Spinal cord (tissue), 10 donors: ENCODE data around the gene RGCC. TPM values are rescaled to one million over a fixed set of nuclear protein-coding genes. Genes with fewer than 3 reads are reported as not detected.
A peak's percentile ranks its signal among the peaks of the same experiment; 100 is the strongest.

Source experiments
- DNase-seq, 6 donors: peaks; one replicate each; pipeline versions ENCODE4 v3.0.0 to v3.0.0-alpha.2; 2013 to 2015; ENCODE audit warnings: low spot score in 6 of 6, low read depth in 4 of 6
- H3K27ac ChIP-seq: one replicate; pipeline ENCODE4 v1.5.1; 2013; ENCODE audit warnings: low read depth, low read length, control low read depth
- H3K27me3 ChIP-seq: one replicate; pipeline ENCODE4 v1.6.1; 2013; ENCODE audit warnings: low read length; ENCODE audit not compliant: control insufficient read depth, insufficient read depth
- H3K36me3 ChIP-seq: one replicate; pipeline ENCODE4 v1.6.1; 2013; ENCODE audit warnings: low read length; ENCODE audit not compliant: control insufficient read depth, insufficient read depth
- H3K4me1 ChIP-seq: one replicate; pipeline ENCODE4 v1.6.1; 2013; ENCODE audit warnings: low read length; ENCODE audit not compliant: control insufficient read depth, insufficient read depth
- H3K4me3 ChIP-seq: one replicate; pipeline ENCODE4 v1.5.1; 2013; ENCODE audit warnings: low read depth, low read length, control low read depth
- H3K9me3 ChIP-seq: one replicate; pipeline ENCODE4 v1.6.1; 2013; ENCODE audit warnings: low read length; ENCODE audit not compliant: control insufficient read depth, insufficient read depth
- WGBS: methylation state at CpG from one replicate; pipeline ENCODE4 v1.1.5; 2013; ENCODE audit warnings: missing lambda C conversion rate; ENCODE audit not compliant: insufficient coverage; 5-methylcytosine and 5-hydroxymethylcytosine counted together
- long read RNA-seq, 4 donors: transcript quantifications; one replicate each; lab custom pipeline, GENCODE V29; 2026
- polyA plus RNA-seq, 2 donors: library from polyadenylated mRNA; unstranded; fragments of 120-200 nt; gene quantifications; one replicate each; pipeline ENCODE4 v1.2.1, GENCODE V29; 2013; ENCODE audit not compliant: insufficient read length in 2 of 2
- total RNA-seq, 2 donors: library from RNA; depleted of rRNA in 1 of 2; stranded (reverse); fragments of 120-200 nt in 1 of 2; fragments of >200 nt in 1 of 2; gene quantifications; one replicate each; pipeline versions ENCODE4 v1.2.3 to v1.2.4, GENCODE V29; 2013 to 2014
- donor health status: healthy.

The RGCC gene, protein sequence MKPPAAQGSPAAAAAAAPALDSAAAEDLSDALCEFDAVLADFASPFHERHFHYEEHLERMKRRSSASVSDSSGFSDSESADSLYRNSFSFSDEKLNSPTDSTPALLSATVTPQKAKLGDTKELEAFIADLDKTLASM
- 10 to 100 TPM; 56.3 to 86.3 TPM for total RNA-seq
- polyA plus RNA-seq = 10 to 100 TPM; 59.3 to 66.6 TPM
- long read RNA-seq, donor 1, transcript RGCC-201 (5 exons, 960 nt) = major isoform, 92 of 101 reads
- long read RNA-seq, donor 1, partial matches to known transcripts = 9 of 101 reads
- long read RNA-seq, donor 1, other reads (novel, unspliced or antisense) = 0 of 101 reads
- long read RNA-seq, donor 2, transcript RGCC-201 (5 exons, 960 nt) = major isoform, 31 of 31 reads
- long read RNA-seq, donor 2, partial matches to known transcripts = 0 of 31 reads
- long read RNA-seq, donor 2, other reads (novel, unspliced or antisense) = 0 of 31 reads
- long read RNA-seq, donor 3, transcript RGCC-201 (5 exons, 960 nt) = major isoform, 19 of 19 reads
- long read RNA-seq, donor 3, partial matches to known transcripts = 0 of 19 reads
- long read RNA-seq, donor 3, other reads (novel, unspliced or antisense) = 0 of 19 reads
- long read RNA-seq, donor 4, transcript RGCC-201 (5 exons, 960 nt) = major isoform, 120 of 169 reads
- long read RNA-seq, donor 4, partial matches to known transcripts = 49 of 169 reads
- long read RNA-seq, donor 4, other reads (novel, unspliced or antisense) = 0 of 169 reads

- peak within 1 kb of the TSS; percentile 79 for H3K4me3 ChIP-seq
- peak in 3 of 6 donors; percentile 56 to 86 (median 68) for DNase-seq
- peaks cover 19% of the 10 kb centered on the region for H3K27me3 ChIP-seq
- H3K4me1 ChIP-seq = peaks cover 20% of the 10 kb centered on the region
- 2% methylated on average over 92 of the region's 92 CpGs for WGBS
- no peaks in the 10 kb centered on the region for H3K36me3 ChIP-seq
- peak within 1 kb of the TSS; percentile 83 for H3K27ac ChIP-seq
- no peaks in the 10 kb centered on the region for H3K9me3 ChIP-seq
Observed at GRCh38 chr13:41456768-41457588, at the start of gene RGCC. TSS of gene RGCC (plus strand) at chr13:41457550. CDS start at chr13:41457708, 158 bp downstream.

DNA sequence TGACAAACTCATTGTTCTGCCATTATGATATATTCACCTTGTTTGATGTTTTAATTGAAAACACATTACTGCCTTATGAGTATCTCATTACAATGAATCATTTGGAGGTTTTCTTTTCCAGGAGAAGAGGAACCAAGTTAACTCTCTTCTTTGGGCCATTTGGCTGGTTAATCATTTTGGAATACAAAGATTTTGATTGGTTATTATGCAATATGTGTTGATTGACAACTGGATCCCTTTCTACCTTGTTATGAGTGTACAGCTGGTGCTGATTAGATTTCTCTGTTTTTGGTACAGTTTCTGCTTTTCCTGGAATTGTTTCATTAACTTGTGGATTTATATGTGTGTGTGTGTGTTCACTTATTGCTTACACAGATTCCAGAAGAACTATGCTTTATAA is 49.2 kb upstream of the RGCC start:
- Histone ChIP-seq H3K4me3 (no peak overlapping the region), H3K4me1 (peaks cover 2% of the 10 kb centered on the region), H3K36me3 (no peaks in the 10 kb centered on the region), H3K9me3 (no peaks in the 10 kb centered on the region), H3K27me3 (no peaks in the 10 kb centered on the region), H3K27ac (no peak overlapping the region)
- no peak for DNase-seq

- H3K4me1 ChIP-seq = no peaks in the 10 kb centered on the region
- no peak for DNase-seq
- H3K9me3 ChIP-seq = no peaks in the 10 kb centered on the region
- H3K27me3 ChIP-seq = no peaks in the 10 kb centered on the region
- no peak overlapping the region for H3K27ac ChIP-seq
- no CpG with 5 or more reads among the region's 1 CpG for WGBS
- H3K4me3 ChIP-seq = no peak overlapping the region
- H3K36me3 ChIP-seq = no peaks in the 10 kb centered on the region
Observed at GRCh38 chr13:41408746-41409145, 48.6 kb upstream of the RGCC start.

DNA sequence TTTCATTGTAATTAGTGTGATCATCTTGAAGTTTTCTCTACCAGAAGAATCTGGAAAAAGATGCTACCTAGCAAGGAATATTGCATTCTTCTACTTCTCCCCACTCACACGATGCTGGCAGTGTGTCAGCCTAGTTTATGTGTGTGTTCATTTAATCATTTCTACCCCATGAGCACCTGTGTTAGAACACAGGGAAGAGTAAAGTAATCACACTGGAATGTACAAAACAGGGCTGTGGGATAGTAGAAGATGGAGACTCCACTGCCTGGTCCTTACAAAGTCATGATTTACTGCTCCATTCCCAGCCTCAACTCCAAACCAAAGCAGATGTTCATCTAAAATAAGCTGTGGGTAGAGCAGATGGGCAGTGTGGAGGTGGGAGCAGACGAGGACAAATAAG is 47.7 kb upstream of the RGCC start:
- no CpG with 5 or more reads among the region's 2 CpGs for WGBS
- H3K9me3 ChIP-seq = no peaks in the 10 kb centered on the region

DNA sequence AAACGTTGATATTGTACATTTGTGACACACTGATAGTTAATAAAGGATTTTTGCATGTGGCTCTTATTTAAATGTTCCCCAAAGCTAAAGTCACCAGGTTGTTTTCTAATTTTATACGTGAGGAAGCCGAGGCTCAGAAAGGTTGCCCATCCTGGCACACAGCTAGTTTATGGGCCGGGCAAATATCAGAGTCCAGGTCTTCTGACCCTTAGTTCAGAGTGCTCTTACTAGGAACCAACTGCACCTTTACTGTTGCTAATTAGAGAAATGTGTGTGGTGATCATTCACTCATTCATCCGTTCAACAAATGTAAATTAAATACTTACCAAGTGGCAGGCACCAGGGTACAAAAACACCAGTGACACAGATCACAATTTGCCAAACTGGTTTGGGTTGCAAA is 46.3 kb upstream of the RGCC start:
- DNase-seq = no peak
- Histone ChIP-seq H3K9me3 (no peaks in the 10 kb centered on the region), H3K36me3 (no peaks in the 10 kb centered on the region), H3K27me3 (no peaks in the 10 kb centered on the region), H3K27ac (no peak overlapping the region), H3K4me3 (no peak overlapping the region), H3K4me1 (no peaks in the 10 kb centered on the region)
- 85% methylated on average over 2 of the region's 5 CpGs for WGBS

More for the DNA sequence above, 47.7 kb upstream of the RGCC start:
- Histone ChIP-seq H3K4me3 (no peak overlapping the region), H3K27ac (no peak overlapping the region), H3K27me3 (no peaks in the 10 kb centered on the region), H3K36me3 (no peaks in the 10 kb centered on the region), H3K4me1 (no peaks in the 10 kb centered on the region)
- no peak for DNase-seq

DNA sequence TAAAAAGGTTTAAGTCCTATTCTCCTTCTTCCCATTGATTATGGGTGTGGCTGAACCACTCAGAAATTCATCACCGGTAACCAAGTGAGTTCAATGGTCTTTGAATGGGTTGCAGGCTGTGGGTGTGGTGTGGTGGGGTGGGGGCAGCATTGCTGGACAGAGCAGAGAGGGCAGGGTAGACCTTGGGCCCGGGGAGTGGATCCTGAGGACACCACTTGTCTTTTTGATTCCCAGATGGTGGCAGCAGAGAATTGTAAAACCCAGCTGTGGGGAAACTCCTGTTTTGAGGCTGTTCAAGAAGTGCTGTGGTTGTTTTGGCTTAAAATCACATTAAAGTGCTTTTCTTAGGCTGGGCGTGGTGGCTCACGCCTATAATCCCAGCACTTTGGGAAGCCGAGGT is 45.8 kb upstream of the RGCC start:
- Histone ChIP-seq H3K36me3 (no peaks in the 10 kb centered on the region), H3K27ac (no peak overlapping the region), H3K27me3 (no peaks in the 10 kb centered on the region), H3K4me3 (no peak overlapping the region), H3K9me3 (no peaks in the 10 kb centered on the region), H3K4me1 (no peaks in the 10 kb centered on the region)
- WGBS = 50% methylated on average over 3 of the region's 5 CpGs
- DNase-seq = peak in 5 of 6 donors; percentile 17 to 67 (median 31)

DNA sequence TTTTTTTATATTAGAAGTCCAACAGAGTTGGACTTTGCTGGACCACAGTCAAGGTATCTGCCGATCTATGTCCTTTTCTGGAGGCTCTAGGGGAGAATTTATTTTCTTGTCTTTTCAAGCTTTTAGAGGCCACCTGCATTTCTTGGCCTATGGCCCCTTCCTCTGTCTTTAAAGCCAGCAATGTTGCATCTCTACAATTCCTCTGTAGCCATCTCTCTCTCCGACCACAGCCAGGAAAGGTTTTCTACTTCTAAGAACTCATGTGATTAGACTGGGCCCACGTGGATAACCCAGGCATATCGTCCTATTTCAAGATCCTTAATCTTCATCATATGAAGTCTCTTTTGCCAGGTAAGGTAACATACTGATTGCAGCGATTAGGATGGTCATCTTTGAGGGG is 43.5 kb upstream of the RGCC start:
- no peak overlapping the region for H3K4me3 ChIP-seq
- no CpG with 5 or more reads among the region's 5 CpGs for WGBS
- H3K27me3 ChIP-seq = no peaks in the 10 kb centered on the region
- no peaks in the 10 kb centered on the region for H3K4me1 ChIP-seq
- DNase-seq = no peak
- H3K27ac ChIP-seq = no peak overlapping the region
- no peaks in the 10 kb centered on the region for H3K9me3 ChIP-seq
- no peaks in the 10 kb centered on the region for H3K36me3 ChIP-seq

DNA sequence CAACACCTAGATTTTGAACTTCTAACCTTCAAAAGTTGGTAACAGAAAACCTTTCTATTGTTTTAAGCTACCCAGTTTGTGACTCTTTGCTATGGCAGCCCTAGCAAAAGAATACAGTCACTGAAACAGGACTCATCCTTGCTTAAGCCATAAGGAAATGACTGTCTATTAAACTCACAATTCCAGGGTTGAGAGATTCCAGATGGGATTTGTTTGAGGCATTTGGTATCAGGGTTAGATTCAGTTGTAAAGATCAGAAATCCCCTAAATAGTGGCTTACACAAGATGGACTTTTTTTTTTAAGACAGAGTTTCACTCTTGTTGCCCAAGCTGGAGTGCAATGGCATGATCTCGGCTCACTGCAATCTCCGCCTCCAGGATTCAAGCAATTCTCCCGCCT is 41.1 kb upstream of the RGCC start:
- no peaks in the 10 kb centered on the region for H3K27me3 ChIP-seq
- no peak for DNase-seq
- no peaks in the 10 kb centered on the region for H3K36me3 ChIP-seq
- H3K4me1 ChIP-seq = no peaks in the 10 kb centered on the region
- no peaks in the 10 kb centered on the region for H3K9me3 ChIP-seq
- H3K27ac ChIP-seq = no peak overlapping the region
- WGBS = no CpG with 5 or more reads among the region's 3 CpGs
- no peak overlapping the region for H3K4me3 ChIP-seq

DNA sequence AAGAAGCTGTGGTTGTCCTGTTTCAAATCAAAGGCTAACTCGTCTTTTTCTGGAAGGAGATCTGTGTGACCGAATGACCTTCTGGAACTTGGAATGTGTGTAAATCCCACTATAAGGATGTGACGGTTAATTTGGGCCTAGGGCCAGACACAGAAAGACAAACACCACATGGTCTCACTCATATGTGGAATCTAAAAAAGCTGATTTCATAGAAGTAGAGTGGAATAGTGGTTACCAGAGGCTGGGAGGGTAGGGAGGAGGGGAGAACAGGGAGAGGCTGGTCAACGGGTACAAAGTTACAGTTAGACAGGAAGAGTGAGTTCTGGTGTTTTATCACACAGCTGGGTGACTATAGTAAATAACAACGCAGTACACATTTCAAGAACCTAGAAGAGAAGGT is 39.3 kb upstream of the RGCC start:
- no peaks in the 10 kb centered on the region for H3K36me3 ChIP-seq
- no peaks in the 10 kb centered on the region for H3K27me3 ChIP-seq
- no peak overlapping the region for H3K4me3 ChIP-seq
- no peak for DNase-seq
- no peak overlapping the region for H3K27ac ChIP-seq
- no peaks in the 10 kb centered on the region for H3K9me3 ChIP-seq
- no CpG with 5 or more reads among the region's 5 CpGs for WGBS
- H3K4me1 ChIP-seq = peaks cover 3% of the 10 kb centered on the region
